ENCODE data around the gene CSTF3.
"Not testable (repeated sequence)": the region's sequence is repeated elsewhere in the genome, so short reads cannot be mapped to it uniquely, and the experiment has no call there.

Gene CSTF3

GRCh38 chr11:33094157-33094556 lies 67.1 kb downstream of the CSTF3 start:
- DNase-seq: no peak

- DNase-seq: no peak
Observed at GRCh38 chr11:33089776-33090175, 71.5 kb downstream of the CSTF3 start.

- DNase-seq: no peak
Observed at GRCh38 chr11:33086017-33086416, 75.3 kb downstream of the CSTF3 start.

GRCh38 chr11:33083918-33084317 lies 77.4 kb downstream of the CSTF3 start:
- no peak for DNase-seq

GRCh38 chr11:33072465-33072864 lies 88.8 kb downstream of the CSTF3 start:
- no peak for DNase-seq

- no peak for DNase-seq
Observed at GRCh38 chr11:33068611-33069340, 92.5 kb downstream of the CSTF3 start.

GRCh38 chr11:33067294-33067693 lies 94.0 kb downstream of the CSTF3 start:
- DNase-seq: no peak

- peak; percentile 38 for DNase-seq
Observed at GRCh38 chr11:33065445-33066178, 95.7 kb downstream of the CSTF3 start.

GRCh38 chr11:33064866-33065265 lies 96.4 kb downstream of the CSTF3 start:
- DNase-seq: no peak

GRCh38 chr11:33064033-33064825 lies 97.1 kb downstream of the CSTF3 start:
- no peak for DNase-seq

- no peak for DNase-seq
Observed at GRCh38 chr11:33063326-33063881, 97.9 kb downstream of the CSTF3 start.

GRCh38 chr11:33062137-33062536 lies 99.1 kb downstream of the CSTF3 start:
- DNase-seq: no peak

GRCh38 chr11:33060271-33060670 lies 101.0 kb downstream of the CSTF3 start:
- DNase-seq: no peak

GRCh38 chr11:33059331-33060007 lies 101.8 kb downstream of the CSTF3 start:
- no peak for DNase-seq

GRCh38 chr11:33057284-33057683 lies 104.0 kb downstream of the CSTF3 start:
- no peak for DNase-seq

- DNase-seq: no peak
Observed at GRCh38 chr11:33055375-33055774, 105.9 kb downstream of the CSTF3 start.

GRCh38 chr11:33052231-33052630 lies 109.0 kb downstream of the CSTF3 start:
- DNase-seq: no peak

- DNase-seq: not testable (repeated sequence)
Observed at GRCh38 chr11:33049565-33050408, 111.5 kb downstream of the CSTF3 start.

- DNase-seq: not testable (repeated sequence)
Observed at GRCh38 chr11:33048701-33049100, 112.6 kb downstream of the CSTF3 start.

- DNase-seq: no peak
Observed at GRCh38 chr11:33045551-33046255, 115.6 kb downstream of the CSTF3 start.

Measured in right kidney (tissue), 1 donor.